Vagina (tissue), 2 donors: ENCODE results near the gene LCAT. TPM values are rescaled to one million over a fixed set of nuclear protein-coding genes. Genes with fewer than 3 reads are reported as not detected.
A peak's percentile ranks its signal among the peaks of the same experiment; 100 is the strongest.
"Not testable (repeated sequence)": the region's sequence is repeated elsewhere in the genome, so short reads cannot be mapped to it uniquely, and the experiment has no call there.

Source experiments
- DNase-seq, 2 donors: peaks; one replicate each; pipeline ENCODE4 v3.0.0-alpha.2; 2017; ENCODE audit errors: extremely low spot score in 2 of 2
- H3K27ac ChIP-seq: fragments of 200-600 bp; sonication (generic); one replicate; pipeline ENCODE4 v1.5.1; 2019
- H3K27me3 ChIP-seq: fragments of 200-600 bp; sonication (generic); one replicate; pipeline ENCODE4 v1.5.1; 2019
- H3K36me3 ChIP-seq, 2 donors: fragments of 200-600 bp; sonication (generic); one replicate each; pipeline ENCODE4 v1.5.1; 2017 to 2019
- H3K4me1 ChIP-seq: fragments of 200-600 bp; sonication (generic); one replicate; pipeline ENCODE4 v1.5.1; 2019
- H3K4me3 ChIP-seq, 2 donors: fragments of 200-600 bp; sonication (generic); 1 replicate in 1 of 2; 2 replicates in 1 of 2; pipeline ENCODE4 v1.5.1; 2016 to 2019
- H3K9me3 ChIP-seq: fragments of 200-600 bp; sonication (generic); one replicate; pipeline ENCODE4 v1.5.1; 2019
- CTCF ChIP-seq, 3 experiments: fragments of 450-650 bp in 2 of 3; fragments of 200-600 bp in 1 of 3; sonication (generic) in 1 of 3; IDR thresholded peaks; one replicate each; pipeline ENCODE4 v1.5.1; 2017 to 2019; ENCODE audit warnings: antibody characterized with exemption in 3 of 3, mild to moderate bottlenecking in 2 of 3, moderate library complexity in 2 of 3
- POLR2A ChIP-seq, 2 donors: fragments of 450-650 bp; IDR thresholded peaks; one replicate each; pipeline ENCODE4 v1.6.1; 2017; ENCODE audit warnings: antibody characterized with exemption in 2 of 2, mild to moderate bottlenecking in 2 of 2, moderate library complexity in 2 of 2
- POLR2AphosphoS5 ChIP-seq, 2 donors: sonication (generic); formaldehyde crosslinking; IDR thresholded peaks; one replicate each; pipeline ENCODE4 v1.9.0; 2017; ENCODE audit warnings: antibody characterized with exemption in 2 of 2, mild to moderate bottlenecking in 2 of 2, low read depth in 1 of 2; ENCODE audit not compliant: insufficient read depth in 1 of 2
- intact Hi-C: fragments of 100-400 bp; cut with DNase I; formaldehyde crosslinking; loops from one replicate; pipeline ENCODE4 v1.15.1; 2023
- total RNA-seq: library from RNA; depleted of rRNA; stranded (reverse); fragments of >200 nt; gene quantifications from one replicate; pipeline ENCODE4 v1.2.3, GENCODE V29; 2016

The LCAT gene
- total RNA-seq, 1 donor from 2014 or later, result 33.4 TPM

GRCh38 chr16:67976205-67976604, 32.3 kb upstream of the LCAT start:
- Histone ChIP-seq H3K36me3 (no peaks in the 10 kb centered on the region), H3K4me1 (no peaks in the 10 kb centered on the region), H3K27me3 (no peaks in the 10 kb centered on the region), H3K4me3 (no peak overlapping the region), H3K27ac (no peak overlapping the region), H3K9me3 (no peaks in the 10 kb centered on the region)
- TF ChIP-seq POLR2AphosphoS5 (IDR thresholded peaks at IDR 0.05; ENCODE audit: insufficient read depth in 1 of 2, low read depth in 1 of 2) (no peak), POLR2A (IDR thresholded peaks at IDR 0.05) (no peak), CTCF (IDR thresholded peaks at IDR 0.05) (no peak)
- DNase-seq, result no peak
- intact Hi-C loops, result no loop called here

GRCh38 chr16:67975321-67976105, 31.6 kb upstream of the LCAT start:
- no peaks in the 10 kb centered on the region for H3K4me1 ChIP-seq
- TF ChIP-seq POLR2A (IDR thresholded peaks at IDR 0.05) (no peak), CTCF (IDR thresholded peaks at IDR 0.05) (no peak), POLR2AphosphoS5 (IDR thresholded peaks at IDR 0.05; ENCODE audit: insufficient read depth in 1 of 2, low read depth in 1 of 2) (no peak)
- DNase-seq, result no peak
- H3K4me3 ChIP-seq, result no peak overlapping the region
- H3K27ac ChIP-seq, result no peak overlapping the region
- no peaks in the 10 kb centered on the region for H3K9me3 ChIP-seq
- H3K36me3 ChIP-seq, result no peaks in the 10 kb centered on the region
- intact Hi-C loops, result no loop called here
- H3K27me3 ChIP-seq, result no peaks in the 10 kb centered on the region

GRCh38 chr16:67972285-67972684, 28.4 kb upstream of the LCAT start:
- H3K27me3 ChIP-seq, intact Hi-C loops: not testable (repeated sequence)

GRCh38 chr16:67971111-67971510, 27.2 kb upstream of the LCAT start:
- Histone ChIP-seq H3K9me3 (no peaks in the 10 kb centered on the region), H3K36me3 (no peaks in the 10 kb centered on the region), H3K4me1 (peaks cover 28% of the 10 kb centered on the region), H3K27me3 (no peaks in the 10 kb centered on the region), H3K27ac (no peak overlapping the region), H3K4me3 (no peak overlapping the region)
- intact Hi-C loops, result no loop called here
- no peak for DNase-seq
- TF ChIP-seq CTCF (IDR thresholded peaks at IDR 0.05) (no peak), POLR2A (IDR thresholded peaks at IDR 0.05) (no peak), POLR2AphosphoS5 (IDR thresholded peaks at IDR 0.05; ENCODE audit: insufficient read depth in 1 of 2, low read depth in 1 of 2) (no peak)

More at GRCh38 chr16:67972285-67972684, 28.4 kb upstream of the LCAT start:
- not testable (repeated sequence) for H3K36me3 ChIP-seq, DNase-seq, H3K4me3 ChIP-seq, H3K27ac ChIP-seq, H3K9me3 ChIP-seq
- H3K4me1 ChIP-seq, result peaks cover 16% of the 10 kb centered on the region

GRCh38 chr16:67969254-67970039, 25.5 kb upstream of the LCAT start:
- H3K4me1 ChIP-seq, result peaks cover 45% of the 10 kb centered on the region
- H3K27ac ChIP-seq, result peak overlapping the region; percentile 89
- no peaks in the 10 kb centered on the region for H3K27me3 ChIP-seq
- H3K36me3 ChIP-seq, result no peaks in the 10 kb centered on the region
- TF ChIP-seq POLR2AphosphoS5 (IDR thresholded peaks at IDR 0.05; ENCODE audit: insufficient read depth in 1 of 2, low read depth in 1 of 2) (no peak), CTCF (IDR thresholded peaks at IDR 0.05) (no peak), POLR2A (IDR thresholded peaks at IDR 0.05) (no peak)
- peak overlapping the region; percentile 81 to 91 for H3K4me3 ChIP-seq
- DNase-seq, result no peak
- intact Hi-C loops, result no loop called here
- H3K9me3 ChIP-seq, result no peaks in the 10 kb centered on the region
